ENCODE data around the gene SOBP.

Gene SOBP

DNA sequence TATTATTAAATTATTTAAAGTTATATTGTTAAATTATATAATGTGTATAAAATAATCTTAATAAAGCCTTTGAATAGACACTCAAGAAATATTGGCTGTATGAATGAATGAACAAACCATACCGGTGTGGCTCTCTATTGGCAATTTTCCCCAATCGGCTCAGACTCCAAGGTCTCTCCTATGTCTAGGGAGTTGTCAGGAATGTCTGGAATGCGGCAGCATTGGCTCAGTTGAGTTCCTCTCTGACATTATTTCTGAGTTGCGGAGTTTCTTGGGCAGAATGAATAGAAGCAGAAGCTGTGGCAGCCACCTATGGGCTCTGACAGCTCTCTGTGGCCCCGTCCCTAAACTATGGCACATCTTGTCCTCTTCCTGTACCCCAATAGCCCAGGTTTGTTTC is 111.0 kb downstream of the SOBP start:
- no peak overlapping the region for H3K4me3 ChIP-seq (replicated peaks; ENCODE audit: low read depth, low read length)
- DNase-seq (ENCODE audit: extremely low read depth, low read depth): no peak
- TF ChIP-seq, protein P1, sequence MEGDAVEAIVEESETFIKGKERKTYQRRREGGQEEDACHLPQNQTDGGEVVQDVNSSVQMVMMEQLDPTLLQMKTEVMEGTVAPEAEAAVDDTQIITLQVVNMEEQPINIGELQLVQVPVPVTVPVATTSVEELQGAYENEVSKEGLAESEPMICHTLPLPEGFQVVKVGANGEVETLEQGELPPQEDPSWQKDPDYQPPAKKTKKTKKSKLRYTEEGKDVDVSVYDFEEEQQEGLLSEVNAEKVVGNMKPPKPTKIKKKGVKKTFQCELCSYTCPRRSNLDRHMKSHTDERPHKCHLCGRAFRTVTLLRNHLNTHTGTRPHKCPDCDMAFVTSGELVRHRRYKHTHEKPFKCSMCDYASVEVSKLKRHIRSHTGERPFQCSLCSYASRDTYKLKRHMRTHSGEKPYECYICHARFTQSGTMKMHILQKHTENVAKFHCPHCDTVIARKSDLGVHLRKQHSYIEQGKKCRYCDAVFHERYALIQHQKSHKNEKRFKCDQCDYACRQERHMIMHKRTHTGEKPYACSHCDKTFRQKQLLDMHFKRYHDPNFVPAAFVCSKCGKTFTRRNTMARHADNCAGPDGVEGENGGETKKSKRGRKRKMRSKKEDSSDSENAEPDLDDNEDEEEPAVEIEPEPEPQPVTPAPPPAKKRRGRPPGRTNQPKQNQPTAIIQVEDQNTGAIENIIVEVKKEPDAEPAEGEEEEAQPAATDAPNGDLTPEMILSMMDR (IDR thresholded peaks at IDR 0.05; ENCODE audit: low read depth, low read length, missing control alignments): no peak

DNA sequence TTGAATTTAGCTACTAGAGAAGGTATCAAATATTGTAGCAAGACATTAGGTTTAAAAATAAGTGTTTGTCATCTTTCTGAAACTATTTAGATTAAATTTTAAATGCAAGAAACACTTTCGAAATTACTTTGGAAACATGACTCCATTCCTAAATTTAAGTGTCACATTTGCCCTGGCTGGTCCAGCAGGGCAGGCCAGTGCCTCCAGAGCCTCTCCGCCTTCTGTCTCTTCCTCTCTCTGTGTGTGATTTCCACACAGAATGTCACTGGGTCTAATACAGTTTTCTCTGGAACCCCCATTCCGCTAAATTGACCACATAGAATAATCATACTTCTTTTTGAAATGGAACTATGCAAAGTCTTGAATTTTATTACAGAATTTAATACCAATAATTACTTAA is 111.5 kb downstream of the SOBP start:
- TF ChIP-seq, protein P1 (IDR thresholded peaks at IDR 0.05; ENCODE audit: low read depth, low read length, missing control alignments): no peak
- no peak overlapping the region for H3K4me3 ChIP-seq (replicated peaks; ENCODE audit: low read depth, low read length)
- no peak for DNase-seq (ENCODE audit: extremely low read depth, low read depth)

DNA sequence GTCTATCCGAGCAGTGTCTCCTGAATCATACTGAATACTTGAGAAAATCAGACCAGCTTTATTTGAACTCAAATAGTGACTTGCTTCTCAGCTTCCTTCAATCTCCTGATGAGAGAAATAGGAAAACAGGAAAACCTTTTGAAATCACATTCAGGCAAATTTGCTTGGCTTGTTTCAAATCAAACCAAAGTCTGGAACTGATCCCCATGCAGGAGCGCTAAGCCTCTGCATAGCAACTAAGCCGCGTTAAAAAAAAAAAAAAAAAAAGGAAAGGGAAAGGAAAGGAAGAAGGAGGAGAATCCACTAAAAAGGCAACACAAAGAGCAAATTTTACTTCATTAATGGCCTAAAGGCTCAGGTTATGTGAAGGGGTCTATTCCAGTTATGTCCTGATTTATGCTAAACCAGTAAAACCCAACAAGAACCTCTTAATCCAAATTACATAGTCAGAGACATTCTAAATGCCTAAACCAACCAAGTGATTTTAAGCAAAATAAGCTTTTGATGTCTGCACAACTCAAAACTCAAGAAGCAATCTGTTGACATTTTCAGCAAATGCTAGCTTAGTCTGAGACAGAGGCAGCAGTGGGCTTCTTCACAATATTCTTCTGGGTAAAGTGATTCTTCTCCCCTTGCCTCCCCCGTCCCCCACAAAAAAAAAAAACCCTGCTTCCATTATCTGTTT is 112.5 kb downstream of the SOBP start:
- TF ChIP-seq, protein P1 (IDR thresholded peaks at IDR 0.05; ENCODE audit: low read depth, low read length, missing control alignments): no peak
- DNase-seq (ENCODE audit: extremely low read depth, low read depth): no peak
- no peak overlapping the region for H3K4me3 ChIP-seq (replicated peaks; ENCODE audit: low read depth, low read length)

DNA sequence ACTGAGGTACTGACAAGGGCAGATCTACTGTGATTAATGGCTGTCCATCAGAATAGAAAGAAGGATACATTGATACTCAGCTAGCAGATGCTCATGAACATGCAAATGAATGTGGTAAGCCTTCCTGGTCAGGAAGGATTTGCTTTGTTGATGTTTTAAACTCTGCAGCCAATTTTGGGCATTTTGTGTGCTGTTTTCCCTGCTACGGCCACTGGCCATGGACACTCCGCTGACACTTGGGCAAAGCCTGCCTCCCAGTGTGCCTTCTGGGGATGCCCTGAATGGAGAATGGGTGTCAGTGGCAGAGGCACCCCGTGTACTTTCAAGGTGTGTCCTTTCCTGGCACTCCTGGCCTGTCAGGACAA is 113.1 kb downstream of the SOBP start:
- H3K4me3 ChIP-seq (replicated peaks; ENCODE audit: low read depth, low read length): no peak overlapping the region
- TF ChIP-seq, protein P1 (IDR thresholded peaks at IDR 0.05; ENCODE audit: low read depth, low read length, missing control alignments): no peak
- no peak for DNase-seq (ENCODE audit: extremely low read depth, low read depth)

DNA sequence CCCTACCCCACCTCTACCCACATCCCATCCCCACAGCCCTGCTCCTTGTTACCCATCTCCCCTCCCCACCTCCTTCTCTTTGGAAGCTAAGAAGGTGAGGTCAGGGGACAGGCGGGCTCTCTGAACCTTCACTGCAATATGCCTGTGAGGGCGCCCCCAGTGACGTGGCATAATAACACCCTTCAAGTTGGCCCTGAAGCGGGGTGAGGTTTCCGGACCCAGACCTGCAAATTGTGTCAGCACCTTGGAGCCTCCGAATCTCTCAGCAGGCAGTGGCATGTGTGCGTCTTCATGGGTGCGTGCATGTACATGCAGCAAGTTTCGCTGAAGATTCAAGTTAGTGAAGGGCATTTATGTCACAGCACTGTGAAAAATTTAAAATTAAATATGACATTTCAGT is 114.6 kb downstream of the SOBP start:
- TF ChIP-seq, protein P1 (IDR thresholded peaks at IDR 0.05; ENCODE audit: low read depth, low read length, missing control alignments): no peak
- H3K4me3 ChIP-seq (replicated peaks; ENCODE audit: low read depth, low read length): no peak overlapping the region
- DNase-seq (ENCODE audit: extremely low read depth, low read depth): no peak

DNA sequence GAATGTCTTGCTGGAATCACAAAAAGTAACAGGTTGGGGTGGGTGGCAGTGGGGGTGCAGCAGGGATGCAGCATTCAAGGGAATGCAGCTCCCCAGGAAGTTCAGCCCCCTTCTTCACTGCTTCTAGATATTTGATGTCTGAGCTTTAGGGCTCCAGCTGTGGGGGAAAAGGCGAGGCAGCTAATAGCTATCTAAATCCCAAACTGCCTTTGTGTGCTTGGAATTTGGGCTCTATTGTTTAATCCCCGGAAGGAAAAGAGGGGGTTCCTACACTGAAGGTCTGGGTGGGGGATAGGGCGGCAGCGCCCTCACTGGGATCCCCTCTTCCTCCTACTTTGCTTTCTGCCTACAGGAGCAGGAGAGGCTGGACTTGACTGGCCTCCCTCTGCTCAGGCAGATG is 116.5 kb downstream of the SOBP start:
- DNase-seq (ENCODE audit: extremely low read depth, low read depth): no peak

More for the DNA sequence above, 116.5 kb downstream of the SOBP start:
- TF ChIP-seq, protein P1 (IDR thresholded peaks at IDR 0.05; ENCODE audit: low read depth, low read length, missing control alignments): no peak
- no peak overlapping the region for H3K4me3 ChIP-seq (replicated peaks; ENCODE audit: low read depth, low read length)
